SU-DHL-6 (cell line): Measurements from ENCODE around the gene MICAL2.

Experiments used
- H2AFZ ChIP-seq: fragments of 200-600 bp; sonication (generic); 2 replicates; pipeline ENCODE4 v1.6.1; 2014; ENCODE audit warnings: low read depth, mild to moderate bottlenecking, moderate library complexity, mixed read lengths, antibody characterized with exemption, low read length; ENCODE audit not compliant: severe bottlenecking
- H3F3A ChIP-seq: fragments of 200-600 bp; shearing (Covaris generic); 2 replicates; pipeline ENCODE4 v1.6.0; 2016; ENCODE audit warnings: antibody characterized with exemption, mild to moderate bottlenecking; ENCODE audit not compliant: insufficient read depth
- H3K27ac ChIP-seq: fragments of 200-600 bp; sonication (generic); 2 replicates; pipeline ENCODE4 v1.5.1; 2016; ENCODE audit warnings: low read depth, mild to moderate bottlenecking, low read length, moderate library complexity, mixed read lengths
- H3K27me3 ChIP-seq: fragments of 200-600 bp; sonication (generic), shearing (Covaris generic); 2 replicates; pipeline ENCODE4 v1.6.0; 2014; ENCODE audit warnings: mild to moderate bottlenecking, low read length
- H3K36me3 ChIP-seq: fragments of 200-600 bp; sonication (generic); 2 replicates; pipeline ENCODE4 v1.6.1; 2014; ENCODE audit warnings: mild to moderate bottlenecking, low read length, mixed read lengths
- H3K4me2 ChIP-seq: fragments of 300-600, 200-600 bp; shearing (Covaris generic), sonication (generic); 2 replicates; pipeline ENCODE4 v1.6.0; 2014; ENCODE audit warnings: low read length, low read depth, mild to moderate bottlenecking; ENCODE audit not compliant: poor library complexity, severe bottlenecking
- H3K4me3 ChIP-seq: fragments of 200-600 bp; sonication (generic); 2 replicates; pipeline ENCODE4 v1.5.1; 2014; ENCODE audit warnings: antibody characterized with exemption, low read length, mild to moderate bottlenecking, mixed read lengths; ENCODE audit not compliant: insufficient read depth, poor library complexity, severe bottlenecking
- H3K79me2 ChIP-seq: fragments of 200-600 bp; sonication (generic); 2 replicates; pipeline ENCODE4 v1.6.1; 2014; ENCODE audit warnings: mild to moderate bottlenecking, low read length, moderate library complexity; ENCODE audit not compliant: insufficient read depth
- H3K9ac ChIP-seq: fragments of 200-600 bp; sonication (generic); 2 replicates; pipeline ENCODE4 v1.7.0; 2014; ENCODE audit warnings: mild to moderate bottlenecking, low read length
- H3K9me2 ChIP-seq: fragments of 200-600 bp; sonication (generic); replicated peaks from 2 replicates; pipeline ENCODE4 v1.6.1; 2014; ENCODE audit warnings: low read length; ENCODE audit not compliant: insufficient read depth
- H3K9me3 ChIP-seq: fragments of 200-600 bp; sonication (generic); 2 replicates; pipeline ENCODE4 v1.6.1; 2014; ENCODE audit warnings: low read length, mixed read lengths; ENCODE audit not compliant: insufficient read depth
- H4K20me1 ChIP-seq: fragments of 200-600 bp; sonication (generic); 2 replicates; pipeline ENCODE4 v1.6.1; 2014; ENCODE audit warnings: low read depth, mild to moderate bottlenecking, antibody characterized with exemption, low read length, moderate library complexity, mixed read lengths
- EZH2phosphoT487 ChIP-seq: fragments of 200-600 bp; sonication (generic), shearing (Covaris generic); conservative IDR thresholded peaks from 2 replicates; pipeline ENCODE4 v1.6.1; 2018; ENCODE audit warnings: mild to moderate bottlenecking, antibody characterized with exemption, low read length, moderate library complexity, mixed read lengths
- TF ChIP-seq, protein P1 (sequence below): fragments of 200-600 bp; sonication (generic); IDR thresholded peaks from one replicate; pipeline ENCODE4 v1.5.1; 2017; ENCODE audit warnings: antibody characterized with exemption, mild to moderate bottlenecking, low read length, moderate library complexity; ENCODE audit not compliant: insufficient read depth, poor library complexity, severe bottlenecking

Gene MICAL2

DNA sequence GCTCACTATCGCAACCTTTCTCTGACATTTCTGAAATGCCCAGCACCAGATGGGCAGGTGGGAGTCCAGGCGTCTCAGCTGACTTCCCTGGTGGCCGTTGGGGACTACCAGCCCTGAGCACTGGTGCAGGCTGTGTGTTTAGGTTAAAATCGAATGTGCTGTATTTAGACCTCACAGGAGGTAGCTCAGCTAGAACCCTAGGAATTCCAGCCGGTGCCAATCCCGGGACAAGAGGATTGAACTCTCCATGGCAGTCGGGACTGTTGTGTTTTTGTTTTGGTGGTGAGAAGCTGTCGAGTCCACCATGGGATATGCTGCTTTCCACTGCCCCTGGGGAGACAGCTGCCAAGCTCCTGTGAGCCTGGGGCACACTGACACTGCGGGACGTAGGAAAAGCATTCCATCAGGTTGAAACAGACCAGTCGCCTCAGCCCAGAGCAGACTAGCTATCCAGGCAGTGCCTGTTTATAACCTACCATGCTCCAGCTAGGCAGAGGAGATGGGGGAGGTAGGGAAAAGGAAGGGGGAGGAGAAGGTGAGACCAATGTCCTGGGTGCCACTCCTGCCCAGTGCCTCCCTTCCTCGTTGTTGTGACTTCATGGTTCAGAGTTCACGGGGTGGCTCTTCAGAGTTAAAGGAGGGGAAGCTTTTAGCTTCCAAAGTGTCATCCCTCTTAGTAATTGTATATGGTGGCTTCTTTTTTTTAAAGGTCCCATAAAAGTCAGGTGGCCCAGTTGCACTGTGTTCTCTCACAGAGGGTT, 53.0 kb downstream of the MICAL2 start:
- Histone ChIP-seq H3K4me2 (no peak overlapping the region), H2AFZ (no peak overlapping the region), H3K36me3 (no peaks in the 10 kb centered on the region), H3K27me3 (no peaks in the 10 kb centered on the region), H3K9me2 (no peaks in the 10 kb centered on the region), H3K79me2 (no peaks in the 10 kb centered on the region), H4K20me1 (no peaks in the 10 kb centered on the region), H3F3A (no peaks in the 10 kb centered on the region), H3K9ac (no peak overlapping the region), H3K27ac (no peak overlapping the region), H3K9me3 (no peaks in the 10 kb centered on the region), H3K4me3 (no peak overlapping the region)
- TF ChIP-seq, protein P1, sequence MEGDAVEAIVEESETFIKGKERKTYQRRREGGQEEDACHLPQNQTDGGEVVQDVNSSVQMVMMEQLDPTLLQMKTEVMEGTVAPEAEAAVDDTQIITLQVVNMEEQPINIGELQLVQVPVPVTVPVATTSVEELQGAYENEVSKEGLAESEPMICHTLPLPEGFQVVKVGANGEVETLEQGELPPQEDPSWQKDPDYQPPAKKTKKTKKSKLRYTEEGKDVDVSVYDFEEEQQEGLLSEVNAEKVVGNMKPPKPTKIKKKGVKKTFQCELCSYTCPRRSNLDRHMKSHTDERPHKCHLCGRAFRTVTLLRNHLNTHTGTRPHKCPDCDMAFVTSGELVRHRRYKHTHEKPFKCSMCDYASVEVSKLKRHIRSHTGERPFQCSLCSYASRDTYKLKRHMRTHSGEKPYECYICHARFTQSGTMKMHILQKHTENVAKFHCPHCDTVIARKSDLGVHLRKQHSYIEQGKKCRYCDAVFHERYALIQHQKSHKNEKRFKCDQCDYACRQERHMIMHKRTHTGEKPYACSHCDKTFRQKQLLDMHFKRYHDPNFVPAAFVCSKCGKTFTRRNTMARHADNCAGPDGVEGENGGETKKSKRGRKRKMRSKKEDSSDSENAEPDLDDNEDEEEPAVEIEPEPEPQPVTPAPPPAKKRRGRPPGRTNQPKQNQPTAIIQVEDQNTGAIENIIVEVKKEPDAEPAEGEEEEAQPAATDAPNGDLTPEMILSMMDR, result no peak
- no peak for TF ChIP-seq EZH2phosphoT487

DNA sequence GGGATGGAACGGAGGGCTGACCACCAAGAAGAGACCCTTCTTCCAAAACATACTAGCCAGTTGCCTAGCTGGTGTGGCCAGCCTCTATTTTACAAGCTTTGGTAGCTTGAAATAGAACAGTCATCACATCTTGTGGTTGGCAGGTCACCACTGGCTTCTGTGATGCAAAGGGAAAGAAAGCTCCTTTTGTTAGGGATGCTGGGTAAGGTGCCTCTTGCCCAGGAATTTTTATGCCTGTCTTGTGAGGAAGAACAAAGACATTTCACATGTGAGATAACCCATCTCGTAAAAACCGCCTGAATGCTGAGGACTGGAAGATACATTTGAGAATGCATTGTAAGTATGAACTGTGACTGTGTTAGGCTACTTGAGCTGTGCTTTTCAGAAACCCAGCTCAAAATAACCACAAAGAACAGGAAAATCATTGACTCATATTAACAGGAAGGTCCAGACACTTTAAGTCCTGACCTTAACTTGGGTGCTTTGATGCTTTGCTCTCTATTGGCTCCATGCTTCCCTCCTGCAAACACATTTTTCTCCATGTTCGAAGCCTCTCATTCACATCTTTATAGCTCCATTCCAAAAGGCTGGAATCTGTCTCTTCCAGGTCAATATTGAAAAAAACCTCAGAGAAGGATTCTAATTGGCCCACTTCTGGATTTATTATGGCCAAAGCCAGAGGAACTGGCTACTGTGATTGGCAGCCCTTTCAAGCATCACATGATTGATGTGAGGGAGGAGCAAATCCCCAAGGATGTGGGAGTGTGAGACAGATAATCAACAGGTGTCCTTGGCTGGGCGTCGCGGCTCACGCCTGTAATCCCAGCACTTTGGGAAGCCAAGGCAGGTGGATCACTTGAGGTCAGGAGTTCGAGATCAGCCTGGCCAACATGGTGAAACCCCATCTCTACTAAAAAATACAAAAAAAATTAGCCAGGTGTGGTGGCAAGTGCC, 53.9 kb downstream of the MICAL2 start:
- H4K20me1 ChIP-seq, result no peaks in the 10 kb centered on the region
- H3K4me3 ChIP-seq, result no peak overlapping the region
- TF ChIP-seq, protein P1, result no peak
- no peak for TF ChIP-seq EZH2phosphoT487
- H3K9ac ChIP-seq, result no peak overlapping the region
- no peak overlapping the region for H3K27ac ChIP-seq
- H3K4me2 ChIP-seq, result no peak overlapping the region
- no peaks in the 10 kb centered on the region for H3K27me3 ChIP-seq
- no peaks in the 10 kb centered on the region for H3F3A ChIP-seq
- H2AFZ ChIP-seq, result no peak overlapping the region
- H3K79me2 ChIP-seq, result no peaks in the 10 kb centered on the region
- no peaks in the 10 kb centered on the region for H3K9me3 ChIP-seq
- H3K36me3 ChIP-seq, result no peaks in the 10 kb centered on the region
- no peaks in the 10 kb centered on the region for H3K9me2 ChIP-seq

DNA sequence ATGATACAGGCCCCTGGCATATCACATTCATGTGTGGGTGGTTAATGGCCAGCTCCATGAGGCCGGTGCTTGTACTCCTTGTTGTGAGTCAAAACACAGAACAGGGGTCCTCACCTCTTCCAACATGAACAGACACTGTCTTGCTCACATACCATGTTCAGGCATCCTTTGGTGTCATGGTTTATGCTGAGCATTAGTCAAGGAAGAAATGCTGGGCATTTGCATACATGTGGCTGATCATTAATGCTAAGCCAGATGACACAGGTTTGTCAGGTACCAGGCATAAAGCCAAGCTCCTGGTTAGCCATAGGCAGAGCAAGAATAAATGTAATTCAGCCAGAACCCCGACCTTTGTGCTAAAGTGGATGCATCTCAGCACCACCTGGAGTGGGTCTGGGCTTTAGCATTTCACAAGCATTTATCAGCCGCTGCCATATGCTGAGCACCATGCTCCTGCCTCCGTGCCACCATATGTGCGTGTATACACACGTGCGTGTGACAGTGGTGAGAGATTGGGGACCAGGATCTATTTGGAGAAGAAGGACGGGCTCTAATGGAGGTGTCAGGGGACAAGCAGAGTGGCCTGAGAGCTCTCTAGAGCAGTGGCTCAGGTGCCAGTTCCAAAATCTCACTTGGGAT, 55.0 kb downstream of the MICAL2 start:
- Histone ChIP-seq H3K4me2 (no peak overlapping the region), H3K9me3 (no peaks in the 10 kb centered on the region), H2AFZ (no peak overlapping the region), H3K4me3 (no peak overlapping the region), H3F3A (no peaks in the 10 kb centered on the region), H3K27me3 (no peaks in the 10 kb centered on the region), H3K9ac (no peak overlapping the region), H4K20me1 (no peaks in the 10 kb centered on the region), H3K27ac (no peak overlapping the region), H3K79me2 (no peaks in the 10 kb centered on the region), H3K9me2 (no peaks in the 10 kb centered on the region), H3K36me3 (no peaks in the 10 kb centered on the region)
- TF ChIP-seq EZH2phosphoT487, result no peak
- TF ChIP-seq, protein P1, result no peak
